K562 (cell line): Measurements from ENCODE around the gene IQCC. TPM values are rescaled to one million over a fixed set of nuclear protein-coding genes. Genes with fewer than 3 reads are reported as not detected.

Experiments used
- AFF4 ChIP-seq: sonication (generic); formaldehyde crosslinking; IDR thresholded peaks from 2 replicates; pipeline ENCODE4 v1.8.0; 2023; ENCODE audit warnings: mild to moderate bottlenecking, missing genetic modification reagents
- ETV5 ChIP-seq: sonication (generic); formaldehyde crosslinking; IDR thresholded peaks from 2 replicates; pipeline ENCODE4 v1.4.0; 2020; ENCODE audit warnings: low read depth, mild to moderate bottlenecking, missing genetic modification reagents
- HNRNPLL ChIP-seq: fragments of 200-400 bp; formaldehyde crosslinking; IDR thresholded peaks from 2 replicates; pipeline ENCODE4 v1.6.1; 2017; ENCODE audit warnings: low read length, low read depth, mild to moderate bottlenecking; ENCODE audit not compliant: poor library complexity, severe bottlenecking
- KAT7 ChIP-seq: sonication (generic); formaldehyde crosslinking; IDR thresholded peaks from 2 replicates; pipeline ENCODE4 v1.8.0; 2022; ENCODE audit warnings: missing genetic modification reagents, mild to moderate bottlenecking, borderline replicate concordance
- RBM25 ChIP-seq: fragments of 200-400 bp; formaldehyde crosslinking; IDR thresholded peaks from 2 replicates; pipeline ENCODE4 v1.6.1; 2018; ENCODE audit warnings: low read length, low read depth, moderate library complexity; ENCODE audit not compliant: severe bottlenecking
- SIX5 ChIP-seq, 2 experiments: IDR thresholded peaks; 2 replicates each; pipeline ENCODE4 v1.6.1; 2011; ENCODE audit warnings: low read length in 2 of 2, borderline replicate concordance in 1 of 2, low read depth in 1 of 2, mild to moderate bottlenecking in 1 of 2, moderate library complexity in 1 of 2; ENCODE audit not compliant: insufficient read depth in 1 of 2
- TBP ChIP-seq: optimal IDR thresholded peaks from 2 replicates; pipeline ENCODE3; 2011; ENCODE audit warnings: low read depth, low read length, improper control_type of control experiment
- TRIM28 ChIP-seq: fragments of 450-650 bp; IDR thresholded peaks from 2 replicates; pipeline ENCODE4 v1.6.1; 2017
- ZNF197 ChIP-seq: fragments of 200-800 bp; sonication (Bioruptor generic); IDR thresholded peaks from 2 replicates; pipeline ENCODE4 v1.6.1; 2016; ENCODE audit warnings: low read depth, missing genetic modification characterization, missing compliant biosample characterization
- ZNF830 ChIP-seq: fragments of 250-450 bp; sonication (Bioruptor Pico); IDR thresholded peaks from 2 replicates; pipeline ENCODE4 v1.5.0; 2021; ENCODE audit warnings: mild to moderate bottlenecking
- polyA plus RNA-seq, 8 experiments: library from polyadenylated mRNA; depleted of rRNA in 4 of 8; stranded (reverse) in 5 of 8; unstranded in 3 of 8; fragments of >200 nt; fragmentation: Nextera tagmentation in 2 of 8; fragmentation: Illumina TruSeq in 1 of 8; extraction: Ambion mirVana in 2 of 8; extraction: Trizol in 1 of 8; gene quantifications; 2 replicates each; pipeline versions ENCODE4 v1.2.1 to v1.2.3, GENCODE V29; 2011 to 2014; ENCODE audit warnings: inconsistent platforms in 1 of 8, missing spikeins in 1 of 8
- total RNA-seq, 7 experiments: library from RNA; depleted of rRNA in 6 of 7; stranded (reverse); fragments of >200 nt in 6 of 7; fragmentation: Illumina TruSeq in 2 of 7; extraction: Trizol in 2 of 7; gene quantifications; 2 replicates each; pipeline versions ENCODE4 v1.2.1 to v1.2.3, GENCODE V29; 2011 to 2021; ENCODE audit warnings: low replicate concordance in 1 of 7
- TF ChIP-seq, protein P1 (sequence below): fragments of 250-450 bp; sonication (Bioruptor Pico); IDR thresholded peaks from 2 replicates; pipeline ENCODE4 v1.5.1; 2021; ENCODE audit warnings: mild to moderate bottlenecking
- TF ChIP-seq, protein P2 (sequence below), 2 experiments: fragments of 150-350 bp in 1 of 2; IDR thresholded peaks; 2 replicates each; pipeline ENCODE4 v1.6.1; 2012 to 2016; ENCODE audit warnings: low read depth in 2 of 2, low read length in 2 of 2, mild to moderate bottlenecking in 1 of 2, moderate library complexity in 1 of 2
- TF ChIP-seq, protein P3 (sequence below): fragments of 450-650 bp; IDR thresholded peaks from 2 replicates; pipeline ENCODE4 v1.6.1; 2016; ENCODE audit warnings: low read depth, mild to moderate bottlenecking, moderate library complexity

IQCC gene
- total and polyA plus RNA-seq, 9 of the 15 experiments (the other 6 are each of a cell fraction or from before 2014, with no cell fraction given): 8.1 to 16.5 (median 10.7) TPM

GRCh38 chr1:32179443-32180185, 25.9 kb upstream of the IQCC start, which contains the start of gene TXLNA (continued):
- TF ChIP-seq ETV5 (peak; percentile 90), HNRNPLL (no peak), RBM25 (peak; percentile 90), KAT7 (peak; percentile 52; the same call in 1 of the 2 replicates), TBP (peak; percentile 85), ZNF197 (CRISPR knock-in tag) (no peak), TRIM28 (no peak), SIX5 (IDR thresholded peaks at IDR 0.05; ENCODE audit: borderline replicate concordance in 1 of 2, insufficient read depth in 1 of 2, low read depth in 1 of 2, low read length in 2 of 2) (no peak), AFF4 (CRISPR knock-in tag) (peak; percentile 84; the same call in 1 of the 2 replicates), ZNF830 (CRISPR knock-in tag) (peak; percentile 85; the same call in 1 of the 2 replicates)
- TF ChIP-seq, protein P1, sequence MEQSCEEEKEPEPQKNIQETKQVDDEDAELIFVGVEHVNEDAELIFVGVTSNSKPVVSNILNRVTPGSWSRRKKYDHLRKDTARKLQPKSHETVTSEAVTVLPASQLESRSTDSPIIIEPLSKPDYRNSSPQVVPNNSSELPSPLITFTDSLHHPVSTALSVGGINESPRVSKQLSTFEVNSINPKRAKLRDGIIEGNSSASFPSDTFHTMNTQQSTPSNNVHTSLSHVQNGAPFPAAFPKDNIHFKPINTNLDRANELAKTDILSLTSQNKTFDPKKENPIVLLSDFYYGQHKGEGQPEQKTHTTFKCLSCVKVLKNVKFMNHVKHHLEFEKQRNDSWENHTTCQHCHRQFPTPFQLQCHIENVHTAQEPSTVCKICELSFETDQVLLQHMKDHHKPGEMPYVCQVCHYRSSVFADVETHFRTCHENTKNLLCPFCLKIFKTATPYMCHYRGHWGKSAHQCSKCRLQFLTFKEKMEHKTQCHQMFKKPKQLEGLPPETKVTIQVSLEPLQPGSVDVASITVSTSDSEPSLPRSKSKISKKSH: no peak
- TF ChIP-seq, protein P2, sequence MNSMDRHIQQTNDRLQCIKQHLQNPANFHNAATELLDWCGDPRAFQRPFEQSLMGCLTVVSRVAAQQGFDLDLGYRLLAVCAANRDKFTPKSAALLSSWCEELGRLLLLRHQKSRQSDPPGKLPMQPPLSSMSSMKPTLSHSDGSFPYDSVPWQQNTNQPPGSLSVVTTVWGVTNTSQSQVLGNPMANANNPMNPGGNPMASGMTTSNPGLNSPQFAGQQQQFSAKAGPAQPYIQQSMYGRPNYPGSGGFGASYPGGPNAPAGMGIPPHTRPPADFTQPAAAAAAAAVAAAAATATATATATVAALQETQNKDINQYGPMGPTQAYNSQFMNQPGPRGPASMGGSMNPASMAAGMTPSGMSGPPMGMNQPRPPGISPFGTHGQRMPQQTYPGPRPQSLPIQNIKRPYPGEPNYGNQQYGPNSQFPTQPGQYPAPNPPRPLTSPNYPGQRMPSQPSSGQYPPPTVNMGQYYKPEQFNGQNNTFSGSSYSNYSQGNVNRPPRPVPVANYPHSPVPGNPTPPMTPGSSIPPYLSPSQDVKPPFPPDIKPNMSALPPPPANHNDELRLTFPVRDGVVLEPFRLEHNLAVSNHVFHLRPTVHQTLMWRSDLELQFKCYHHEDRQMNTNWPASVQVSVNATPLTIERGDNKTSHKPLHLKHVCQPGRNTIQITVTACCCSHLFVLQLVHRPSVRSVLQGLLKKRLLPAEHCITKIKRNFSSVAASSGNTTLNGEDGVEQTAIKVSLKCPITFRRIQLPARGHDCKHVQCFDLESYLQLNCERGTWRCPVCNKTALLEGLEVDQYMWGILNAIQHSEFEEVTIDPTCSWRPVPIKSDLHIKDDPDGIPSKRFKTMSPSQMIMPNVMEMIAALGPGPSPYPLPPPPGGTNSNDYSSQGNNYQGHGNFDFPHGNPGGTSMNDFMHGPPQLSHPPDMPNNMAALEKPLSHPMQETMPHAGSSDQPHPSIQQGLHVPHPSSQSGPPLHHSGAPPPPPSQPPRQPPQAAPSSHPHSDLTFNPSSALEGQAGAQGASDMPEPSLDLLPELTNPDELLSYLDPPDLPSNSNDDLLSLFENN (IDR thresholded peaks at IDR 0.05; ENCODE audit: low read depth in 2 of 2, low read length in 2 of 2): no peak; a peak in 1 of 4 replicates
- TF ChIP-seq, protein P3, sequence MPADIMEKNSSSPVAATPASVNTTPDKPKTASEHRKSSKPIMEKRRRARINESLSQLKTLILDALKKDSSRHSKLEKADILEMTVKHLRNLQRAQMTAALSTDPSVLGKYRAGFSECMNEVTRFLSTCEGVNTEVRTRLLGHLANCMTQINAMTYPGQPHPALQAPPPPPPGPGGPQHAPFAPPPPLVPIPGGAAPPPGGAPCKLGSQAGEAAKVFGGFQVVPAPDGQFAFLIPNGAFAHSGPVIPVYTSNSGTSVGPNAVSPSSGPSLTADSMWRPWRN: no peak
